KOPT-K1 (cell line): Measurements from ENCODE around the gene DLGAP3.

Source experiments
- H3K27ac ChIP-seq: fragments of 200-600 bp; sonication (generic); 2 replicates; pipeline ENCODE4 v1.5.1; 2016; ENCODE audit warnings: antibody characterized with exemption, mild to moderate bottlenecking, low read depth, low read length; ENCODE audit not compliant: poor library complexity, severe bottlenecking
- H3K36me3 ChIP-seq: fragments of 200-600 bp; sonication (generic); 2 replicates; pipeline ENCODE4 v1.5.1; 2017; ENCODE audit warnings: antibody characterized with exemption, mild to moderate bottlenecking, low read length, moderate library complexity; ENCODE audit not compliant: insufficient read depth
- H3K9me3 ChIP-seq: fragments of 200-600 bp; sonication (generic); 2 replicates; pipeline ENCODE4 v1.5.1; 2017; ENCODE audit warnings: antibody characterized with exemption, low read length, mild to moderate bottlenecking; ENCODE audit not compliant: insufficient read depth, poor library complexity, severe bottlenecking

Gene DLGAP3

DNA sequence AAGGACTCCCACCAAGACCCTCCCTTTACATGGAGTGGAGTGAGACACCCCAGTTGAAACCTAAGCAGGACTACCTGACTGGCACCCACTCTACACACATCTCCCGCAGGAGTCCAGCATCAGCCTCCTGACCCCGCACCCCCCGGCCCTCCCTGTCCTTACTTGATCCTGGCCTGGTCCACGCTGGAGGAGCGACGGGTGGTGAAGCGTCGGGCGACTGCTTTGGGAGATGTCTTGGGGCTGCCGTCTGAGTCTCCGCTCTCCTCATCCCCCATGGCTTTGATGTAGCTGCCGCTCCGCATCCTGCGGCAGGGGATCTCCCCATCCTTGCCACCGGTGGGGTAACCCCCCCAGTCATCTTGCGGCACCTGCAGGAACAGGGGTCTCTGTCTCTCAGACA lies 29.5 kb downstream of the DLGAP3 start:
- no peak overlapping the region for H3K27ac ChIP-seq
- H3K9me3 ChIP-seq = no peaks in the 10 kb centered on the region
- no peaks in the 10 kb centered on the region for H3K36me3 ChIP-seq

DNA sequence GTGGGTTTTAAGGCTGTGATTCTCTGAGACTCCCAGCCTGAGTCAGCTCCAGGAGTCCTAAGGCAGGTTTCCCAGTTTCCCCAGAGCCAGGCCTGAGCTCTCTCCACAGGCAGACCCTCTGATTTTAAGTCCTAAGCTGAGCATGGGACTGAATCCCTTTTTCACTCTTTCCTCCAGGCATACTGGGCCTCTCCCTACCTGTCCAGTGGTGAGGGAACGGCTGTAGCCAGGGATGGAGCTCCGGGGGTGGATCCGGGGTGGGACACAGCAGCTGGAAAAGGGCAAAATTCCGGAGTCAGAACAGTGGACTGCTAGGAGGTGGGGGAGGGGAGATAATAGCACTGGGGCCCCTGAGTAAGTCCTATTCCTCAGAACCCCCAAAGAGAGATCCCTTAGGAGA lies 30.0 kb downstream of the DLGAP3 start:
- Histone ChIP-seq H3K36me3 (no peaks in the 10 kb centered on the region), H3K9me3 (no peaks in the 10 kb centered on the region), H3K27ac (no peak overlapping the region)

DNA sequence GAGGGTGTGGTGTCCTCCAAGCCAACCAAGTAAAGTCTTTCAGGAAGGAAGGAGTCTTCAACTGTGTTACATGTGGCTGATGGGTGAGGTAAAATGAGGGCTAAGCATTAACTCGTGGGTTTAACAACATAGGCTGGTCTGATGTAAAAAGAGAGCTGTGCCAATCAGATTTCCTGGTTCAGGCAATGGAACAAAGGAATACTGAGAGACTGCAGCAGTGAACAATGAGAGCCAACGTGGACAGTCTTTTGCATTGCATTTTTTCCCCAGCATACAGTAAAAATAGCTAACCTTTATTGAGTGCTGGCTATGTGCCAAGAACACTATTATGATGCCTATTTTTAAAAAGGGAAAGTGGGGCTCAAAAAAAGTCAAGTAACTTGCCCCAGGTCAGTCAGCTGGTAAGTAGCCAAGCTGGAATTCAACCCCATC lies 31.1 kb downstream of the DLGAP3 start:
- peaks cover 1% of the 10 kb centered on the region for H3K9me3 ChIP-seq
- H3K36me3 ChIP-seq = no peaks in the 10 kb centered on the region
- no peak overlapping the region for H3K27ac ChIP-seq

DNA sequence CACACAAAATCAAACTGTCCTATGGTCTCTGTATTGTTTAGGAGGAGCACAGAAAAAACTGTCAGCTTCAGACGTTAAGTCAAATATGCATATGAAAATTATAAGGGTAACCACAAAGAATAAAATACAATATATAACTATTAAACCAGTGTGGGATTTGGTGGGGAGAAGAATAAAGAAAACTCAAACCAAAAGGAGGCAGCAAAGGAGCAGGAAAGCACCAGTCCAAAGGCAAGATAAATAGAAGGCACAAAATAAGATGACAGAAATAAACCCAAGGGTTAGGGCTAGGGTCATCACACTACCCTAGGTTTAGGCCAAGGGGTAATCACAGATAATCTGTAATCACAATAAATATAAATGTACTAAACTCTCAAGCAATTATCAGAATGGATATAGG lies 32.8 kb downstream of the DLGAP3 start:
- H3K27ac ChIP-seq = no peak overlapping the region
- H3K9me3 ChIP-seq = peaks cover 18% of the 10 kb centered on the region
- no peaks in the 10 kb centered on the region for H3K36me3 ChIP-seq

DNA sequence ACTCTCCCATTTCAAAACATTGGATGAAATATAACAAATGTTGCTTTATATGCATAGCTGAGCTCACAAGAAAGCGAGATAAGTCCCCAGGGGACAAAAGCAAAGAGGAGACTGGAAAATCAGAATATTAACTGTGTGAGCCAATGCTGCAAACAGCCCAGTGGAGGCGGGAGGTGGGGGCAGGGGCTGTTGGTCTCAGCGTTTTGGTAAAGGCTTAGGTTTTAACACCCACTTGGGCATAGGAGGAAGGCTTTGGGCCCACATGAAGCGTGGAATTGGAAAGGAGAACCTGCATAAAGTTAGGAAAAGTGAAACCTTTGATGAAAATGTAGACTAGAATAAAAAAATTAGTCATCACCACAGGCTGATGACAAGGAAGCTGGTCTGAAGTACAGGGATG lies 39.7 kb downstream of the DLGAP3 start:
- no peaks in the 10 kb centered on the region for H3K36me3 ChIP-seq
- no peak overlapping the region for H3K27ac ChIP-seq
- peaks cover 26% of the 10 kb centered on the region for H3K9me3 ChIP-seq

DNA sequence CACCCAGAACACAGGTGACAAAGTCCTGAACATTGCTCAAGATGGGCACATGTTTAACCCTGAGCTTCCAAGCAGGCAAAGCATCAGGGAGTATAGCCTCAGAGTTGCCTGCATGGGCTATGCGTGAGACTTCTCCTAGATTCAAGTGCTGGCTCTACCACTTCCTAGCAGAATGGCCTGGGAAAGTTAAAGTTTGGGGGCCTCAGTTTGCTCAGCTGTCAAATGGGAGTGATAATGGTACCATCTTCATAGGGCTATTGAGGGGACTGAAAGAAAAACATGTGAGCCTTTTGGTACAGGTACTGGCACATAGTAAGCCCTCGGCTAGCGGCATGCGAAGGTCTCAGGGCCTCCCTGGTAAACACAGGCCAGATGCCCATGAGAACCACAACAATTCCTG lies 41.9 kb downstream of the DLGAP3 start:
- Histone ChIP-seq H3K9me3 (peaks cover 17% of the 10 kb centered on the region), H3K36me3 (no peaks in the 10 kb centered on the region)

DNA sequence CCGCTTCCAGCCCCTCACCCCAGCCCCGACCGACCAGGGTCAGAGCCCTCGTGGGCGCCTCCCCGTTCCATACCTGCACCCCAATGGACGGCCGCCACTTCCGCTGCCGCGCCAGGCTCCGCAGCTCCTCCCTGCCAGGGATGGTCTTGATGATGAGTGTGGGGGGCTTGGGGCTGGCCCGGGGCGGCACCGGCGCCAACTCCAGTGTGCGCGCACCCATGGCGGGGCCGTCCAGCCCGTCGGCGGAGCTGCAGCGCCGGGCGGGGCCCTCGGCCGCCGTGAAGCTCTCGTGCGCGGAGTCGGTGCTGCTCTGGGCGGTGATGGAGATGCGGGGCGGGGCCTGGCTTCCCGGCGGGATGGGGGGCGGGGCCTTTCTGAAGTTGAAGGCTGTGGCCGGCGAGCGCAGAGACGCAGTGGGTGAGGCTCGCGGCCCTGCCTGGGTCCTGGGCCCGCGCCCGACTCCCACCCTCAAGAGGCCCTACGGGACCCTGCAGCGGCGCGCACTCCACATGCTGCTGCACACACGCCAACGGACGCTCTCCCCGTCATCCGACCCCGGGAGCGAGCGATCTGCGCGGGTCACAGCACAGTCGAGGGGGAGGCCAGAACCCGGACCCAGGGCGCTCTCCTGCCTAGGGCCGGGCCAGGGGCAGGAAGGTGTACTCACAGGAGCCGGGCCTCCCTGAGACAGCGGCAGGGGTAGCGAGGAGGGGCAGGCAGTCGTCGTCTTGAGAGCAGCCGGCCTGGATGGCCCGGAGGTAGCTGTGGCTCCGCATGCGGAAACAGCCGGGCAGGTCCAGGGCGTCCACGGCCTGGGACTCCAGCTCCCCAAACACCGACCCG lies 43.8 kb downstream of the DLGAP3 start:
- no peak overlapping the region for H3K27ac ChIP-seq
- peaks cover 6% of the 10 kb centered on the region for H3K9me3 ChIP-seq

More for the DNA sequence above, 41.9 kb downstream of the DLGAP3 start:
- no peak overlapping the region for H3K27ac ChIP-seq

DNA sequence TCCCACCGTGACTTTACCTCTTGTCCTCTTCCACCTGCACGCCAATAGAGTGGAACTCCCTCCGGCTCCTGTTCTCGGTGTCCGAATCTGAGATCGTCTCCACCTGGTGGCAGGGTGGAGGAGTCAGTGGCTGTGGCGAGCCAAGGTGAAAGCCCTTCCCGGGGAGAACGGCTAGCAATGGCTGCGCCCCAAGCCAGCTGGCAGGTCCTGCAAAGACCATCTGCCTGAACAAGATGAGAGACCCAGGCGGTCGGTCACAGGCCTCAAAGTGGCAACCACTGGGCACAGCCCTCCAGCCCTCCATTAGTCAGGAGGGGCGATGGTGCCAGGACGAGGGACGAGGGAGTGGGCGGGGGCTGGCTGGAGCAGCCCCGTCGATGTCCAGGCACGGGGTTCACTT lies 44.5 kb downstream of the DLGAP3 start:
- Histone ChIP-seq H3K9me3 (peaks cover 6% of the 10 kb centered on the region), H3K36me3 (no peaks in the 10 kb centered on the region), H3K27ac (no peak overlapping the region)

More for the DNA sequence above, 43.8 kb downstream of the DLGAP3 start:
- H3K36me3 ChIP-seq = no peaks in the 10 kb centered on the region

DNA sequence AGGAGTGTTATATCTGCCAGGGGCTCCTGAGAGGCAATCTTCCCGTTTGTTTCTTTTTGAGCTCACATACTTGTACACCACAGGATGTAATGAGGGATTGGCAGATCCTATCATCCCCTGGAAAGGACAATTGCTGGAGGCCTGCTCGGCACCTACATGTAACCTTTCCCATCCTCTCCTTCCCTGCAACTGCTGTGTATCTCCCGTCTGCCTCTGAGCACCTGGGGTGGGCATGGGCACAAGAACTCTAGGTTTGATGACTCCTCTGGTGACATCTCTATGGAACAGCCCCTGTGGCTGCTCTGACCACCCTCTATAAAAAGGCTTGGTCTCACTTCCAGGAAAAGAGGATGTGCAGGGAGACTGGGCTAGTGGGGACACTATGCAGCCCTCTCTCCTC lies 44.9 kb downstream of the DLGAP3 start:
- Histone ChIP-seq H3K36me3 (no peaks in the 10 kb centered on the region), H3K9me3 (peaks cover 6% of the 10 kb centered on the region), H3K27ac (no peak overlapping the region)

DNA sequence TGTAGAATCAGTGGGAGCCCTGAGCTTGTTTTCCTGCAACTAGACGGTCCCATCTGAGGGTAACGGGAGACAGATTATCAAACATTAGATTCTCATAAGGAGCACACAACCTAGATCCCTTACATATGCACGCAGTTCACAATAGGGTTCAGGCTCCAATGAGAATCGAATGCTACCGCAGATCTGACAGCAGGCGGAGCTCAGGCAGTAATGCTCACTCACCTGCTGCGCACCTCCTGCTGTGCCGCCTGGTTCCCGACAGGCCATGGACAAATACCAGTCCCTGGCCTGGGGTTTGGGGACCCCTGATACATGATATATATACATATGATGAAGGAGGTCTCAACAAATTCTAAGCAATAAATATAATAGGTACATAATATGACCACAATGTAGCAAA lies 50.2 kb downstream of the DLGAP3 start:
- no peak overlapping the region for H3K27ac ChIP-seq
- H3K36me3 ChIP-seq = no peaks in the 10 kb centered on the region
- H3K9me3 ChIP-seq = peaks cover 6% of the 10 kb centered on the region

DNA sequence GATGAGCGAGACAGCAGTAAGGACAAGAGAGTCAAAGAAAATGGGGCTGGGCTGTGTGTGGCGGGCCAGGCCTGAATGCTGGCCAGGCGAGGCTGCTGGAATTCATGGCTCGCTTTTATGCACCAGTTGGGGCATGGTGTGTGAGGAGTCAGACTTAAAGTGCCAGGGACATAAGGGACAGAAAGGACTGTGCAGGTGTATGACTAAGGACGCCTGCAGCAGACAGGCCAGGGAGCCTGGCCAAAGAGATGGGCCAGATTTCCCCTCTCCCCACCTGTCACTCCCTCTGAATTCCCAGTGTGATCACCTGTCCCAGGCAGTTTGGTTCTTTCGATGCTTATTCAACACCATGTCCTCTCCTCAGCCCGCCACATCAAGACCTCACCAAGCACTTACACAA lies 53.0 kb downstream of the DLGAP3 start:
- Histone ChIP-seq H3K27ac (no peak overlapping the region), H3K36me3 (no peaks in the 10 kb centered on the region), H3K9me3 (peaks cover 5% of the 10 kb centered on the region)

DNA sequence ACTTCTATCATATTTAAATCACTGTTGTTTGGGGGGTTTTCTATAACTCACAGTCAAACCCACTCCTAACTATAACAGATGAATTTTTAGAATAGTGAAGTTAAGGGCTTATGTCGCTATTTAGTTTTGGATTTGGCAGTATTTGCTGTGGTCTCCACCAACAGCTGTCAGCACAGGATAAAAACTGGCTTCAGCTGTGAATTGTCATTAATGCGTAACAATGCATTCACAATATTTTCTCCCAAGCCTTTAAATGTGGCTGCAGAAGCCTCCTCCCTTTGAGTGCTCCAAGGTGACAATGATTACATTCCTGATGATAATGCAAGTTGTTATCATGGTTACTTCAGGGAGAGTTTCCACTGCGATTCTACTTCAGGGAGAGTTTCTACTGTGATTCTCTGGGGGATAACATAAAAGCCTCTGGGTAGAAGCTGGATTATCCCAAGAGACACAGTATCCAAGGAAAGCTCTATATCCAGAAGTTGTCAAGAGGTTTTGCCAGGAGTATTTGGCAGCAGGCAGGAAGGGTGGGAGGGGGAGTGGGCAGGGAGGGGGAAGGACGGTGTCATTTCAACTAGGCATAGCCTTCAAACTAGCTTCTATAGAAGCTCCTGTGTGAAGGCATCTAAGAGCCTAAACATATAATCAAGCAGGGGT lies 55.0 kb downstream of the DLGAP3 start:
- Histone ChIP-seq H3K36me3 (no peaks in the 10 kb centered on the region), H3K9me3 (no peaks in the 10 kb centered on the region), H3K27ac (no peak overlapping the region)

DNA sequence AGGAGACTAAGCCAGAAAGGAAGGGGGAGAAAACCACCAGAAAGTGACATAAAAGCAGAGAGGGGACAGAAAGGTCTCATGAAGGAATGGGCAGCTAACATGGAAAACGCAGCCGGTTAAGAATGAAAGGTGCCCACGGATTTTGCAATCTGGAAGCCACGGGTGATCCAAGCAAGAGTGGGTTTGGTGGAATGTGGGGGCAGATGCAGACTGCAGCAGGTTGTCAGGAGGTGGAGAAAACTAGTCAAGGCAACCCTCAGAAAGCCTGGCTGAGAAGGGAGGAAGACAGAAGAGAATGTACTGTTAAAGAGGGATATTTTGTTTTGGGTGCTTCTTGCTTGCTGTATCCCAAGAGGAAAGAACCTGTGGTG lies 57.3 kb downstream of the DLGAP3 start:
- no peaks in the 10 kb centered on the region for H3K36me3 ChIP-seq
- H3K9me3 ChIP-seq = no peaks in the 10 kb centered on the region
- no peak overlapping the region for H3K27ac ChIP-seq

DNA sequence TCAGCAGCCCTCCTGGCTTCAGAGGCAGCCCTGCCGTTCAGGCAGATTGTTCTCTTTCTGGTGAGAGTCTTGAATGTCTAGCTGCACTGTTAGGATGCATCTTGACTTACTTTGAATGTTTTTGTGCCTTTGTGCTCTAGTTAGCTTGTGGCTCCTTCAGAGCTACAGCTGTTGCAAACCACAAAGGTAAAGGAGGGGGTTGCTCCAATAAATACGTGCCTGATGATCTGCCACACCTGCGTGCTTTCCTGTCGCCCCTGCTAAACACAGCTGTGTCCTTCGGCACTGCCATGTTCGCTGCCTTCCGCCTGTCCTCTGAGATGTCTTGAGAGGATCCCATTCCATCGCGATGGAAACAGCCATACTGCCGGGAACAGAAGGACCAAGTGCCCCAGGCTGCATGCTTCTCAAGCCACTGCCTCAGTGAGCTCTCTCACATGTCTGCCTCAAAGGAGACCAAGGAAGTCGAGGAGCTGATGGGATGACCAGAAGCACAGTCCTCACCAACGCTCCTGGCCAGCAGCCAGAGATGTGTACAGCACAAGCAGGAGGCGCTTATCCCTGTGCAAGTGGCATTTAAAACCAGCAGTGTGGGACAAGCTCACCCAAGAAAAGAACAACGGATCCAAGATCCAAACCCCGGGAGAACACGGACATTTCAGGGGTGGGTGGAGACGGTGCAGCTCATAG lies 57.9 kb downstream of the DLGAP3 start:
- H3K36me3 ChIP-seq = no peaks in the 10 kb centered on the region
- H3K27ac ChIP-seq = no peak overlapping the region
- no peaks in the 10 kb centered on the region for H3K9me3 ChIP-seq

DNA sequence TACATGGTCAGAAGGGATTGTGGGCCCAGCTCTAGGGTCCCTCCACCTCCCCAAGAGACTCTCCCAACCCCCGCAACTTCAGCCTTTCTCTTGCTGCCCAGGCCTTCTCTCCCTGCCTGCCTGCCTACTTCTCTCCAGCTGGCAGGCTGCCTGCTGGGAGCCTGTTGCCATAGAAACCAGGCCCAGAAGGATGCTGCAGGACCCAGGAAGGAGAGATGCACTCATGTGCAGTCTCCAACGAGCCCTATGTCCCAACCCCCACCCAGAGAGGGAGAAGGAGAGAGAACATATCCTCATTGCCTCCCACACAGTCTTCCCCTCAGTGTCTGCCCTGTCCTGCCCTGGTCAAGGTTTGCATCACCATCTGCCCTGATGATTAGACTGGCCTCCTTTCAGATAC lies 59.1 kb downstream of the DLGAP3 start:
- Histone ChIP-seq H3K36me3 (no peaks in the 10 kb centered on the region), H3K27ac (no peak overlapping the region), H3K9me3 (no peaks in the 10 kb centered on the region)
